ENCODE measurements around the gene ADAM33. TPM values are rescaled to one million over a fixed set of nuclear protein-coding genes. Genes with fewer than 3 reads are reported as not detected.

ADAM33 gene
- total RNA-seq, 1 experiment from 2014 or later, result not detected

DNA sequence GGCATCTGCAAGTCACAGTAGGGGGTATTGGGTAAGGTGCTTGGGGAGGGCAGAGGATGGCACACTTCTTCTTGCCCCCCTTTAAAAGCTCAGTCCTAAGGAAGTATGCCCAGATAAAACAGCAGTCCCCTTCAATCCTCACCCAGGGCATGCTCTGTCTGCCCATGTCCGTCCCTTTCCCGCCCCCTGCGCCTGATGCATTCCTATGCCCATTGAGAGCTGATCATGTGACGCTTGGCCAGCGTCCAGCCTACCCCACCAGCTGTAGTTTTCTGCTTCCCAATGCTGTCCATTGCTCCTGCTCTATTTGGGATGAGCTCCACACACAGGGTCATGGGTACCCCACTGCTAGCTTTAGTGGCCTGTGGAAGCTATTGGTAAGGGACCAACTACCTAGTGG lies 22.3 kb upstream of the ADAM33 start:
- no peak for DNase-seq
- Mint-ChIP-seq H3K4me1 (ENCODE audit: low read depth, unreplicated experiment) (no peaks in the 10 kb centered on the region), H3K4me3 (ENCODE audit: low read depth, unreplicated experiment) (no peak overlapping the region), H3K9me3 (ENCODE audit: low read depth, unreplicated experiment) (no peaks in the 10 kb centered on the region), H3K27me3 (ENCODE audit: unreplicated experiment) (peaks cover 37% of the 10 kb centered on the region), H3K27ac (ENCODE audit: unreplicated experiment) (no peak overlapping the region), H3K36me3 (ENCODE audit: insufficient read depth, unreplicated experiment) (peaks cover 3% of the 10 kb centered on the region)
- TF ChIP-seq, protein P1, sequence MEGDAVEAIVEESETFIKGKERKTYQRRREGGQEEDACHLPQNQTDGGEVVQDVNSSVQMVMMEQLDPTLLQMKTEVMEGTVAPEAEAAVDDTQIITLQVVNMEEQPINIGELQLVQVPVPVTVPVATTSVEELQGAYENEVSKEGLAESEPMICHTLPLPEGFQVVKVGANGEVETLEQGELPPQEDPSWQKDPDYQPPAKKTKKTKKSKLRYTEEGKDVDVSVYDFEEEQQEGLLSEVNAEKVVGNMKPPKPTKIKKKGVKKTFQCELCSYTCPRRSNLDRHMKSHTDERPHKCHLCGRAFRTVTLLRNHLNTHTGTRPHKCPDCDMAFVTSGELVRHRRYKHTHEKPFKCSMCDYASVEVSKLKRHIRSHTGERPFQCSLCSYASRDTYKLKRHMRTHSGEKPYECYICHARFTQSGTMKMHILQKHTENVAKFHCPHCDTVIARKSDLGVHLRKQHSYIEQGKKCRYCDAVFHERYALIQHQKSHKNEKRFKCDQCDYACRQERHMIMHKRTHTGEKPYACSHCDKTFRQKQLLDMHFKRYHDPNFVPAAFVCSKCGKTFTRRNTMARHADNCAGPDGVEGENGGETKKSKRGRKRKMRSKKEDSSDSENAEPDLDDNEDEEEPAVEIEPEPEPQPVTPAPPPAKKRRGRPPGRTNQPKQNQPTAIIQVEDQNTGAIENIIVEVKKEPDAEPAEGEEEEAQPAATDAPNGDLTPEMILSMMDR (IDR thresholded peaks at IDR 0.05; ENCODE audit: unreplicated experiment), result no peak
- CTCF ChIA-PET, result no interaction called here
- BruUV-seq (replicated peaks), result no TSS peak
- intact Hi-C loops (cut with micrococcal nuclease; ENCODE audit: unreplicated experiment), result no loop called here

DNA sequence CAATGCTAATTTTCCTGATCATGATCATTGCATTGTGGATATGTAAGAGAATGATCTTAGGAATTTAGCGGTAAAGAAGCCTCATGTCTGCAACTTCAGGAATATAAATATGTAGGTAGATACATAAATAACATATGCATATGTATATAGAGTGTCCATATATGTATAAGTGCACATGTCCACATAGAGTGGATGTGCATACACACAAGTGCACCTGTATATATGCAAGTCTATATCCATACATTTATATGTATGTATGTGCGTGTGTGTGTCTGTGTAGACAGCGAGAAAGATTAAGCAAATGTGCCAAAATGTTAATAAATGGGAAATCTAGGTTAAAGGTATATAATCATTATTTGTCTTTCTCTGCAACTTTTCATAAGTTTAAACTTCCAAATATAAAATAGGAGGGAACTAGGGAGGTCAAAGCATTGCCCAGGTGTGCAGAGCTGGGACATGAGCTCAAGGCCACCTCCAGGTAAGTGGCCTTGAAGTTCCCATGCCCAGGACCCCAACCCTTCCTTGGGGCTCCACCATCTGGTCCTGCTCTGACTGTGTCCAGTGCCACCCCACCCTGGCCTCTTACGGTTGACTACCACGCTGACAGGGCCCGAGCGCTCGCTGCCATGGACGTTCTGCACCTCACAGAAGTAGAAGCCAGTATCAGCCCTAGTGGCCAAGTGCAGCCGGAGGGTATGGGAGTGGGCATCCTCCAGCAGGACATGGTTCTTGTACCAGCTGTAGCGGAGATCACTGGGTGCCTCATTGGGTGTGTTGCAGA lies 21.0 kb upstream of the ADAM33 start:
- H3K27me3 Mint-ChIP-seq (ENCODE audit: unreplicated experiment), result peaks cover 41% of the 10 kb centered on the region
- TF ChIP-seq, protein P1 (IDR thresholded peaks at IDR 0.05; ENCODE audit: unreplicated experiment), result no peak
- no peaks in the 10 kb centered on the region for H3K9me3 Mint-ChIP-seq (ENCODE audit: low read depth, unreplicated experiment)
- H3K4me3 Mint-ChIP-seq (ENCODE audit: low read depth, unreplicated experiment), result no peak overlapping the region
- BruUV-seq (replicated peaks), result no TSS peak
- no peak overlapping the region for H3K27ac Mint-ChIP-seq (ENCODE audit: unreplicated experiment)
- intact Hi-C loops (cut with micrococcal nuclease; ENCODE audit: unreplicated experiment), result no loop called here
- H3K36me3 Mint-ChIP-seq (ENCODE audit: insufficient read depth, unreplicated experiment), result peaks cover 3% of the 10 kb centered on the region
- CTCF ChIA-PET, result no interaction called here
- DNase-seq, result no peak
- H3K4me1 Mint-ChIP-seq (ENCODE audit: low read depth, unreplicated experiment), result no peaks in the 10 kb centered on the region

DNA sequence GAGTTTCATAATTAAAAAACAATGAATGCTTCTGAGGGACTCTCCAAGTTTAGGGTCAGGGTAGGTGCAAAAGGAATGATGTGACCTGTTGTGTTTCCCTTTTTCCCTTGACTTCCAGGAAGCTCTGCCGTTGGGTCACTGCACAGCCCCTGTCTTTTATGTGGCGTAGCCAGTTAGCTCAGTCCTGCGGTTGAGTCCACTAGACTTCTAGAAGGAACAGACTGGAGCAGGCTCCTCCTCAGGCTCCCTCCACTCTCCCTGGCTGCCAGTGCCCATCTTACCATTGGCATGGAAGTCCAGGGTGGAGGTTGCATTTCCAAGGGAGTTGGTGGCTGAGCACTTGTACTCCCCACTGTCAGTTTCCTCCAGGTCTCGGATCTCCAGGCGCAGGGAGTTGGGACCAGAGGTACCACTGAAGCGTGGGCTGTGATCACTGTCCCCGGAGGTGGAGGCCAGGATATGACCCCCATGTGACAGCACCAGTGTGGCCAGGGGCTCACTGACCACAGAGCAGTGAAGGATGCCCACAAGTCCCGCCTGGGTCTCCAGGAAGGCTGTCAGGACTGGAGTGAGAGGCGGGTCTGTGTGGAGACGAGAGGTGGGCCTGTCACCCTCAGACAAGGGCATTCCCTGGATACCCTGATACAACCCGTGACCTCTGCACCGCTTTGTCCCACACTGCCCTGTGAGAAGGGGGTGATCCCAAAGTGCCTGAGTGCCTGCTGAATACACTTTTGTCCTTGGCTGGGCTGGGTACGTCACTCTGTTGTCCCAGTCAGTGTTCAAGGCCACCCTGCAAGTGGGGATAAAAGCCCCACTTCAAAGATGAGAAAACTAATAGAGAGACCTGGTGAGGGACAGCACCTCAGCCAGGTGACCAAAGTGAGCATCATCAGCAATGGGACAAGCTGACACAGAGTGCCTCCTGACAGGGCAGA lies 19.5 kb upstream of the ADAM33 start:
- Mint-ChIP-seq H3K27me3 (ENCODE audit: unreplicated experiment) (peaks cover 33% of the 10 kb centered on the region), H3K4me3 (ENCODE audit: low read depth, unreplicated experiment) (no peak overlapping the region), H3K9me3 (ENCODE audit: low read depth, unreplicated experiment) (no peaks in the 10 kb centered on the region), H3K36me3 (ENCODE audit: insufficient read depth, unreplicated experiment) (no peaks in the 10 kb centered on the region), H3K27ac (ENCODE audit: unreplicated experiment) (no peak overlapping the region), H3K4me1 (ENCODE audit: low read depth, unreplicated experiment) (no peaks in the 10 kb centered on the region)
- BruUV-seq (replicated peaks), result no TSS peak
- intact Hi-C loops (cut with micrococcal nuclease; ENCODE audit: unreplicated experiment), result no loop called here
- CTCF ChIA-PET, result no interaction called here
- DNase-seq, result no peak
- TF ChIP-seq, protein P1 (IDR thresholded peaks at IDR 0.05; ENCODE audit: unreplicated experiment), result no peak

DNA sequence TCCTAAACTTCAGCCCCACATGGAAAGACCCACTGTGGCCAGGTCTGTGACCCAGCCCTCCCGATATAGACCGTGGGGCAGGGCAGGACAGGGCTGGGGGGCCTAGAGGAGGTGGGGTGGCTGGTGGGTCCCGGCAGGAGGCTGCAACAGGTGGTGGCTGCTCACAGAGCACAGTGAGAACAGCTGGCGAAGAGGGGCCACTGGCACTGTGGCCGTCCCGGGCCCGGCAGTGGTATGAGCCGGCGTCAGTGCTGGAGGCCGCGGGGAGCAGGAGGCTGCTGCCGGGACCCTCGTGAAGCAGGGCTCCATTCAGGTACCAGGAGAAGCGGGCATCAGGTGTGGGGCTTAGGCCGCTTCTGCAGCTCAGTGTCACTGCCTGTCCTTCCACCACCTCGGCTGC lies 17.2 kb upstream of the ADAM33 start:
- intact Hi-C loops (cut with micrococcal nuclease; ENCODE audit: unreplicated experiment), result no loop called here
- no peaks in the 10 kb centered on the region for H3K4me1 Mint-ChIP-seq (ENCODE audit: low read depth, unreplicated experiment)
- H3K27ac Mint-ChIP-seq (ENCODE audit: unreplicated experiment), result no peak overlapping the region
- no peaks in the 10 kb centered on the region for H3K9me3 Mint-ChIP-seq (ENCODE audit: low read depth, unreplicated experiment)
- TF ChIP-seq, protein P1 (IDR thresholded peaks at IDR 0.05; ENCODE audit: unreplicated experiment), result no peak
- BruUV-seq (replicated peaks), result no TSS peak
- no peaks in the 10 kb centered on the region for H3K36me3 Mint-ChIP-seq (ENCODE audit: insufficient read depth, unreplicated experiment)
- CTCF ChIA-PET, result interaction anchor here (1.6 kb wide), 1 partner anchor 12 kb away, joined by 4 read pairs; no protein-coding TSS in a partner anchor
- DNase-seq, result no peak
- H3K27me3 Mint-ChIP-seq (ENCODE audit: unreplicated experiment), result peaks cover 25% of the 10 kb centered on the region
- no peak overlapping the region for H3K4me3 Mint-ChIP-seq (ENCODE audit: low read depth, unreplicated experiment)
